ENCODE results near the gene MYPN. TPM values are rescaled to one million over a fixed set of nuclear protein-coding genes. Genes with fewer than 3 reads are reported as not detected.

Gene MYPN
- total RNA-seq, 1 experiment from 2014 or later, result not detected

GRCh38 chr10:68180490-68180889 lies 71.2 kb downstream of the MYPN start:
- no peaks in the 10 kb centered on the region for H3K9me3 Mint-ChIP-seq
- no peaks in the 10 kb centered on the region for H3K27me3 Mint-ChIP-seq (ENCODE audit: low read depth)
- Histone ChIP-seq H3T11ph (ENCODE audit: low read length) (no peak overlapping the region), H3K56ac (ENCODE audit: insufficient read length, low read depth, low read length) (no peak overlapping the region), H3K4ac (ENCODE audit: low read depth, low read length) (no peak overlapping the region), H3K4me1 (ENCODE audit: insufficient read depth, low read length) (no peaks in the 10 kb centered on the region), H3K27ac (ENCODE audit: insufficient read length, low read depth, low read length) (no peak overlapping the region), H4K20me1 (ENCODE audit: control insufficient read depth, insufficient read depth, insufficient read length) (no peaks in the 10 kb centered on the region), H4K91ac (ENCODE audit: insufficient read length, low read depth, low read length) (no peak overlapping the region), H2AK5ac (ENCODE audit: insufficient read length, low read length) (no peak overlapping the region), H3K9me3 (ENCODE audit: control insufficient read depth, low read depth, low read length) (no peaks in the 10 kb centered on the region), H2BK20ac (ENCODE audit: low read depth, low read length, poor library complexity, severe bottlenecking) (no peak overlapping the region), H2BK5ac (ENCODE audit: insufficient read length, low read length) (no peak overlapping the region), H4K8ac (replicated peaks; ENCODE audit: insufficient read length, low read depth, low read length) (no peak overlapping the region), H2BK120ac (ENCODE audit: low read depth, low read length, poor library complexity, severe bottlenecking) (no peak overlapping the region), H3K79me2 (ENCODE audit: insufficient read depth, low read length) (no peaks in the 10 kb centered on the region), H3K79me1 (ENCODE audit: insufficient read depth, low read depth, low read length, poor library complexity, severe bottlenecking) (no peaks in the 10 kb centered on the region), H3K23ac (ENCODE audit: insufficient read length, low read depth, low read length) (no peak overlapping the region), H3K23me2 (ENCODE audit: insufficient read length, low read depth, low read length, poor library complexity, severe bottlenecking) (no peaks in the 10 kb centered on the region), H2AFZ (ENCODE audit: low read length) (no peak overlapping the region), H3K18ac (ENCODE audit: insufficient read length, low read depth, low read length) (no peak overlapping the region), H3K14ac (ENCODE audit: insufficient read depth, low read length) (no peak overlapping the region), H3K4me2 (ENCODE audit: insufficient read depth, insufficient read length, low read length) (no peak overlapping the region), H3K9ac (ENCODE audit: extremely low read depth, insufficient read length, low read length) (no peak overlapping the region), H4K5ac (ENCODE audit: insufficient read length, low read depth, low read length) (no peak overlapping the region), H3K27me3 (ENCODE audit: insufficient read depth, low read length) (no peaks in the 10 kb centered on the region), H2BK12ac (ENCODE audit: insufficient read length, low read depth, low read length) (no peak overlapping the region), H2BK15ac (ENCODE audit: low read depth, low read length) (no peak overlapping the region)
- no peak overlapping the region for H3K4me3 Mint-ChIP-seq
- no CpG with 5 or more reads among the region's 3 CpGs for WGBS (ENCODE audit: extremely low coverage, insufficient read length, low lambda C conversion rate)
- DNase-seq, result no peak
- TF ChIP-seq CTCF (conservative IDR thresholded peaks at IDR 0.05), result no peak
- H3K4me1 Mint-ChIP-seq, result peaks cover 9 to 12% of the 10 kb centered on the region in 2 experiments; a peak in 3 of 4 replicates
- no peak overlapping the region for H3K27ac Mint-ChIP-seq
- no peaks in the 10 kb centered on the region for H3K36me3 Mint-ChIP-seq (ENCODE audit: insufficient read depth in 1 of 3, low read depth in 3 of 3)

Data from H9 (cell line).